K562 (cell line): Measurements from ENCODE around the gene DNAJC13. TPM values are rescaled to one million over a fixed set of nuclear protein-coding genes. Genes with fewer than 3 reads are reported as not detected.

Source experiments
- ATAC-seq: fragments of 200-7000 bp; cut with Tn5 transposase; 3 replicates; pipeline ENCODE4 v1.9.1; 2020; ENCODE audit warnings: moderate library complexity
- BruUV-seq: library from RNA; stranded (reverse); fragments of 400-500 nt; replicated peaks from 2 replicates; lab custom pipeline; 2021; lab: Mats Ljungman, UMichigan
- CTCF ChIA-PET: fragments of 300-600 bp; formaldehyde crosslinking; extraction: SDS; loops from one replicate; lab custom pipeline; 2021; ENCODE audit warnings: low intra/inter-chr PET ratio; lab: Yijun Ruan, JAX
- POLR2A ChIA-PET: fragments of 300-600, 350-650 bp; sonication (Branson Sonifier 250); formaldehyde crosslinking; extraction: SDS; loops from one replicate; lab custom pipeline; 2021; ENCODE audit warnings: antibody characterized with exemption, inconsistent platforms; lab: Yijun Ruan, JAX
- DNase-seq, 4 experiments: peaks; one replicate each; pipeline versions ENCODE4 v3.0.0 to v3.0.0-alpha.2; 2011 to 2018; ENCODE audit warnings: low spot score in 3 of 4, mixed read lengths in 3 of 4; ENCODE audit errors: extremely low read depth in 1 of 4
- FAIRE-seq: peaks from 2 replicates; lab custom pipeline; 2011; peaks lifted over from hg19 to GRCh38; lab: Jason Lieb, UNC
- H2AFZ ChIP-seq: 2 replicates; pipeline ENCODE4 v1.6.0; 2011; ENCODE audit warnings: low read depth, low read length, control low read depth, inconsistent platforms
- H3K27ac ChIP-seq: fragments of 200-600 bp; 3 replicates; pipeline ENCODE4 v1.8.0; 2011; ENCODE audit warnings: low read depth, mild to moderate bottlenecking, control low read depth, inconsistent platforms, low read length, moderate library complexity, mixed read lengths; ENCODE audit errors: extremely low read depth
- H3K27me3 ChIP-seq, 2 experiments: fragments of 300-600 bp in 1 of 2; 2 replicates in 1 of 2; 3 replicates in 1 of 2; pipeline versions ENCODE4 v1.6.0 to v1.8.0; 2011; ENCODE audit warnings: inconsistent platforms in 2 of 2, low read length in 2 of 2, mild to moderate bottlenecking in 1 of 2, mixed read lengths in 1 of 2, moderate library complexity in 1 of 2; ENCODE audit not compliant: control insufficient read depth in 2 of 2, insufficient read depth in 2 of 2
- H3K36me3 ChIP-seq: fragments of 300-600 bp; 3 replicates; pipeline ENCODE4 v1.8.0; 2011; ENCODE audit warnings: mild to moderate bottlenecking, low read length, inconsistent platforms; ENCODE audit not compliant: control insufficient read depth, insufficient read depth
- H3K4me1 ChIP-seq, 2 experiments: fragments of 200-600 bp in 1 of 2; replicated peaks in 1 of 2; 2 replicates in 1 of 2; 3 replicates in 1 of 2; pipeline versions ENCODE4 v1.5.1 to v1.8.0; 2011; ENCODE audit warnings: inconsistent platforms in 2 of 2, low read length in 2 of 2, mild to moderate bottlenecking in 1 of 2, mixed read lengths in 1 of 2, moderate library complexity in 1 of 2; ENCODE audit not compliant: control insufficient read depth in 2 of 2, insufficient read depth in 2 of 2
- H3K4me2 ChIP-seq: 2 replicates; pipeline ENCODE4 v1.6.1; 2011; ENCODE audit warnings: low read length, control low read depth, inconsistent platforms, mixed read lengths; ENCODE audit not compliant: insufficient read depth
- H3K4me3 ChIP-seq: fragments of 200-600 bp; sonication (generic), shearing (Covaris generic); 2 replicates; pipeline ENCODE4 v1.5.1; 2016; ENCODE audit warnings: control low read depth, inconsistent platforms
- H3K79me2 ChIP-seq: fragments of 200-600 bp; 3 replicates; pipeline ENCODE4 v1.8.0; 2011; ENCODE audit warnings: low read length, inconsistent platforms; ENCODE audit not compliant: control insufficient read depth, insufficient read depth
- H3K9ac ChIP-seq, 2 experiments: 2 replicates each; pipeline versions ENCODE4 v1.6.0 to v1.6.1; 2011; ENCODE audit warnings: low read depth in 2 of 2, low read length in 2 of 2, control low read depth in 1 of 2, inconsistent platforms in 1 of 2, mild to moderate bottlenecking in 1 of 2, mixed read lengths in 1 of 2; ENCODE audit not compliant: insufficient read depth in 1 of 2
- H3K9me1 ChIP-seq: one replicate; pipeline ENCODE4 v1.6.0; 2011; ENCODE audit warnings: inconsistent platforms, mild to moderate bottlenecking, low read length, moderate library complexity; ENCODE audit not compliant: control insufficient read depth, insufficient read depth
- H3K9me3 ChIP-seq: replicated peaks from 2 replicates; pipeline ENCODE4 v1.5.1; 2011; ENCODE audit warnings: low read depth, low read length, inconsistent platforms; ENCODE audit not compliant: control insufficient read depth, insufficient read depth
- H4K20me1 ChIP-seq: replicated peaks from 2 replicates; pipeline ENCODE4 v1.6.1; 2011; ENCODE audit warnings: low read length, inconsistent platforms, mixed read lengths; ENCODE audit not compliant: control insufficient read depth, insufficient read depth
- CHCHD3 ChIP-seq: fragments of 250-450 bp; sonication (Bioruptor Pico); IDR thresholded peaks from 2 replicates; pipeline ENCODE4 v2.1.2; 2022; ENCODE audit warnings: mild to moderate bottlenecking
- FOXA3 ChIP-seq, 2 experiments: fragments of 450-650 bp in 1 of 2; sonication (generic) in 1 of 2; formaldehyde crosslinking; IDR thresholded peaks in 1 of 2; conservative IDR thresholded peaks in 1 of 2; 2 replicates each; pipeline versions ENCODE4 v1.4.0 to v1.8.0; 2020 to 2022; ENCODE audit warnings: mild to moderate bottlenecking in 2 of 2, missing genetic modification reagents in 1 of 2
- MLLT1 ChIP-seq, 2 experiments: fragments of 450-650 bp; IDR thresholded peaks; 2 replicates each; pipeline ENCODE4 v1.6.1; 2016
- SIN3A ChIP-seq, 2 experiments: fragments of 150-350 bp in 1 of 2; IDR thresholded peaks; 2 replicates each; pipeline ENCODE4 v1.6.1; 2011 to 2016; ENCODE audit warnings: borderline replicate concordance in 2 of 2, low read depth in 2 of 2, low read length in 2 of 2, mild to moderate bottlenecking in 2 of 2, moderate library complexity in 2 of 2; ENCODE audit not compliant: control insufficient read depth in 1 of 2
- SREBF2 ChIP-seq: sonication (generic); formaldehyde crosslinking; IDR thresholded peaks from 2 replicates; pipeline ENCODE4 v1.4.0; 2020; ENCODE audit warnings: mild to moderate bottlenecking, missing genetic modification reagents
- TAF1 ChIP-seq: IDR thresholded peaks from 2 replicates; pipeline ENCODE4 v1.6.1; 2011; ENCODE audit warnings: mild to moderate bottlenecking, low read length, moderate library complexity; ENCODE audit not compliant: insufficient read depth, control insufficient read depth, severe bottlenecking; ENCODE audit errors: extremely low read depth
- TCF3 ChIP-seq: sonication (generic); formaldehyde crosslinking; IDR thresholded peaks from 2 replicates; pipeline ENCODE4 v1.4.0; 2020; ENCODE audit warnings: mild to moderate bottlenecking, missing genetic modification reagents
- YBX1 ChIP-seq: fragments of 450-650 bp; IDR thresholded peaks from 2 replicates; pipeline ENCODE4 v1.7.1; 2016; ENCODE audit warnings: mild to moderate bottlenecking
- ZBTB17 ChIP-seq: fragments of 450-650 bp; formaldehyde crosslinking; IDR thresholded peaks from 2 replicates; pipeline ENCODE4 v1.4.0; 2020; ENCODE audit warnings: mild to moderate bottlenecking
- WGBS: fragments of 100-300 bp; shearing (Covaris generic); methylation state at CpG from one replicate; pipeline ENCODE4 v1.1.6; 2016; ENCODE audit warnings: low coverage, mixed read lengths; ENCODE audit not compliant: insufficient coverage; ENCODE audit errors: missing lambda C conversion rate; 5-methylcytosine and 5-hydroxymethylcytosine counted together
- in situ Hi-C: fragments of 300-500 bp; cut with MboI; formaldehyde crosslinking; loops from 4 replicates; pipeline ENCODE4 v1.15.0; 2018; ENCODE audit warnings: inconsistent platforms, mixed read lengths
- intact Hi-C: fragments of 100-400 bp; cut with micrococcal nuclease; formaldehyde crosslinking; loops from 2 replicates; pipeline ENCODE4 v1.14.2; 2022
- polyA plus RNA-seq, 8 experiments: library from polyadenylated mRNA; depleted of rRNA in 4 of 8; stranded (reverse) in 5 of 8; unstranded in 3 of 8; fragments of >200 nt; fragmentation: Nextera tagmentation in 2 of 8; fragmentation: Illumina TruSeq in 1 of 8; extraction: Ambion mirVana in 2 of 8; extraction: Trizol in 1 of 8; gene quantifications; 2 replicates each; pipeline versions ENCODE4 v1.2.1 to v1.2.3, GENCODE V29; 2011 to 2014; ENCODE audit warnings: inconsistent platforms in 1 of 8, missing spikeins in 1 of 8
- total RNA-seq, 7 experiments: library from RNA; depleted of rRNA in 6 of 7; stranded (reverse); fragments of >200 nt in 6 of 7; fragmentation: Illumina TruSeq in 2 of 7; extraction: Trizol in 2 of 7; gene quantifications; 2 replicates each; pipeline versions ENCODE4 v1.2.1 to v1.2.3, GENCODE V29; 2011 to 2021; ENCODE audit warnings: low replicate concordance in 1 of 7

Gene DNAJC13
- total and polyA plus RNA-seq, 9 of the 15 experiments (the other 6 are each of a cell fraction or from before 2014, with no cell fraction given), result 2.9 to 17.1 (median 10.2) TPM

GRCh38 chr3:132456571-132456970, 39.3 kb downstream of the DNAJC13 start (continued):
- no peak for TF ChIP-seq CHCHD3 (CRISPR knock-in tag)
- TF ChIP-seq, all 486 proteins: peak for 0

GRCh38 chr3:132457286-132457685, 40.0 kb downstream of the DNAJC13 start:
- TF ChIP-seq TCF3 (no peak), ZBTB17 (CRISPR knock-in tag) (no peak), YBX1 (no peak), TAF1 (no peak), FOXA3 (CRISPR knock-in tag; conservative IDR thresholded peaks at IDR 0.05 in 1 of 2, IDR thresholded peaks at IDR 0.05 in 1 of 2) (no peak), SREBF2 (CRISPR knock-in tag) (no peak), SIN3A (IDR thresholded peaks at IDR 0.05; ENCODE audit: borderline replicate concordance in 2 of 2, control insufficient read depth in 1 of 2, low read depth in 2 of 2, low read length in 2 of 2) (no peak), MLLT1 (IDR thresholded peaks at IDR 0.05) (no peak)
- FAIRE-seq (no peak), ATAC-seq (no peak), DNase-seq (no peak)
- no peak overlapping the region for H3K27ac ChIP-seq
- CTCF ChIA-PET, result no interaction called here
- H3K79me2 ChIP-seq, result no peaks in the 10 kb centered on the region
- H4K20me1 ChIP-seq, result no peaks in the 10 kb centered on the region
- in situ Hi-C loops (no loop called here), intact Hi-C loops (no loop called here)
- H3K9ac ChIP-seq, result no peak overlapping the region
- WGBS, result 82% methylated on average over 1 of the region's 1 CpG
- no TSS peak for BruUV-seq
- H3K9me3 ChIP-seq, result no peaks in the 10 kb centered on the region
- no peaks in the 10 kb centered on the region for H3K4me1 ChIP-seq
- peaks cover 56% of the 10 kb centered on the region; the same call in 1 of the 3 replicates for H3K36me3 ChIP-seq
- H3K27me3 ChIP-seq, result no peaks in the 10 kb centered on the region
- no peak overlapping the region for H3K4me3 ChIP-seq
- no peaks in the 10 kb centered on the region for H3K9me1 ChIP-seq
- POLR2A ChIA-PET, result no interaction called here
- no peak overlapping the region for H2AFZ ChIP-seq
- H3K4me2 ChIP-seq, result no peak overlapping the region
